HEK293 (cell line): ENCODE data around the gene RNF34.

ENCODE experiments used
- GLIS1 ChIP-seq: fragments of 450-650 bp; formaldehyde crosslinking; IDR thresholded peaks from 2 replicates; pipeline ENCODE4 v1.5.1; 2016; ENCODE audit warnings: missing biosample characterization, missing genetic modification characterization
- KLF7 ChIP-seq: fragments of 450-650 bp; formaldehyde crosslinking; IDR thresholded peaks from 2 replicates; pipeline ENCODE4 v1.5.1; 2016; ENCODE audit warnings: missing biosample characterization, missing genetic modification characterization, borderline replicate concordance
- SP7 ChIP-seq: fragments of 450-650 bp; formaldehyde crosslinking; IDR thresholded peaks from 2 replicates; pipeline ENCODE4 v1.5.1; 2016; ENCODE audit warnings: missing biosample characterization, missing genetic modification characterization
- ZBTB10 ChIP-seq: fragments of 450-650 bp; formaldehyde crosslinking; IDR thresholded peaks from 2 replicates; pipeline ENCODE4 v1.5.1; 2016; ENCODE audit warnings: missing biosample characterization, missing genetic modification characterization
- ZBTB17 ChIP-seq: fragments of 450-650 bp; formaldehyde crosslinking; IDR thresholded peaks from 2 replicates; pipeline ENCODE4 v1.5.1; 2016; ENCODE audit warnings: missing biosample characterization, missing genetic modification characterization
- ZBTB44 ChIP-seq: fragments of 450-650 bp; IDR thresholded peaks from 2 replicates; pipeline ENCODE4 v1.5.1; 2018; ENCODE audit warnings: missing biosample characterization, mild to moderate bottlenecking, missing genetic modification characterization
- ZBTB48 ChIP-seq: fragments of 450-650 bp; formaldehyde crosslinking; IDR thresholded peaks from 2 replicates; pipeline ENCODE4 v1.5.1; 2016; ENCODE audit warnings: missing biosample characterization, missing genetic modification characterization
- ZEB2 ChIP-seq: fragments of 450-650 bp; formaldehyde crosslinking; IDR thresholded peaks from 2 replicates; pipeline ENCODE4 v1.5.1; 2016; ENCODE audit warnings: missing biosample characterization, missing genetic modification characterization
- ZFP3 ChIP-seq: fragments of 450-650 bp; formaldehyde crosslinking; IDR thresholded peaks from 2 replicates; pipeline ENCODE4 v1.5.1; 2016; ENCODE audit warnings: low read depth, missing biosample characterization, missing genetic modification characterization
- ZNF114 ChIP-seq: fragments of 450-650 bp; formaldehyde crosslinking; IDR thresholded peaks from 2 replicates; pipeline ENCODE4 v1.5.0; 2017; ENCODE audit warnings: missing biosample characterization, missing genetic modification characterization
- ZNF138 ChIP-seq: fragments of 450-650 bp; formaldehyde crosslinking; IDR thresholded peaks from 2 replicates; pipeline ENCODE4 v1.5.1; 2016; ENCODE audit warnings: missing biosample characterization, missing genetic modification characterization, borderline replicate concordance
- ZNF146 ChIP-seq: fragments of 450-650 bp; formaldehyde crosslinking; IDR thresholded peaks from 2 replicates; pipeline ENCODE4 v1.5.1; 2016; ENCODE audit warnings: missing biosample characterization, missing genetic modification characterization
- ZNF16 ChIP-seq: fragments of 450-650 bp; formaldehyde crosslinking; IDR thresholded peaks from 2 replicates; pipeline ENCODE4 v1.5.1; 2016; ENCODE audit warnings: low read depth, missing biosample characterization, missing genetic modification characterization
- ZNF335 ChIP-seq: fragments of 450-650 bp; formaldehyde crosslinking; conservative IDR thresholded peaks from 2 replicates; pipeline ENCODE4 v1.5.1; 2016; ENCODE audit warnings: missing biosample characterization, missing genetic modification characterization
- ZNF394 ChIP-seq: fragments of 450-650 bp; formaldehyde crosslinking; IDR thresholded peaks from 2 replicates; pipeline ENCODE4 v1.5.1; 2016; ENCODE audit warnings: missing biosample characterization, missing genetic modification characterization, mild to moderate bottlenecking, moderate library complexity, borderline replicate concordance
- ZNF501 ChIP-seq: fragments of 450-650 bp; formaldehyde crosslinking; IDR thresholded peaks from 2 replicates; pipeline ENCODE4 v1.5.1; 2016; ENCODE audit warnings: missing biosample characterization, missing genetic modification characterization
- ZNF561 ChIP-seq: fragments of 450-650 bp; IDR thresholded peaks from 2 replicates; pipeline ENCODE4 v1.5.1; 2018; ENCODE audit warnings: missing biosample characterization, missing genetic modification characterization, borderline replicate concordance
- ZNF629 ChIP-seq: fragments of 450-650 bp; formaldehyde crosslinking; IDR thresholded peaks from 2 replicates; pipeline ENCODE4 v1.5.1; 2017; ENCODE audit warnings: missing biosample characterization, missing genetic modification characterization
- ZNF639 ChIP-seq: fragments of 450-650 bp; formaldehyde crosslinking; IDR thresholded peaks from 2 replicates; pipeline ENCODE4 v1.5.1; 2016; ENCODE audit warnings: missing biosample characterization, missing genetic modification characterization
- ZNF701 ChIP-seq: fragments of 450-650 bp; formaldehyde crosslinking; IDR thresholded peaks from 2 replicates; pipeline ENCODE4 v1.5.1; 2016; ENCODE audit warnings: missing biosample characterization, missing genetic modification characterization
- ZNF76 ChIP-seq: fragments of 450-650 bp; formaldehyde crosslinking; IDR thresholded peaks from 2 replicates; pipeline ENCODE4; 2016; ENCODE audit warnings: low read depth, missing biosample characterization, missing genetic modification characterization, borderline replicate concordance
- ZNF777 ChIP-seq: fragments of 450-650 bp; formaldehyde crosslinking; IDR thresholded peaks from 2 replicates; pipeline ENCODE4 v1.5.1; 2017; ENCODE audit warnings: missing biosample characterization, missing genetic modification characterization, borderline replicate concordance
- ZSCAN23 ChIP-seq: fragments of 450-650 bp; formaldehyde crosslinking; IDR thresholded peaks from 2 replicates; pipeline ENCODE4 v1.5.1; 2016; ENCODE audit warnings: missing biosample characterization, missing genetic modification characterization
- ZSCAN30 ChIP-seq: fragments of 450-650 bp; IDR thresholded peaks from 2 replicates; pipeline ENCODE4 v1.5.1; 2018; ENCODE audit warnings: missing biosample characterization, mild to moderate bottlenecking, missing genetic modification characterization, moderate library complexity
- TF ChIP-seq, protein P1 (sequence below): fragments of 450-650 bp; formaldehyde crosslinking; conservative IDR thresholded peaks from 2 replicates; pipeline ENCODE4 v1.5.1; 2016; ENCODE audit warnings: low read depth, missing biosample characterization, missing genetic modification characterization
- TF ChIP-seq, protein P2 (sequence below): fragments of 450-650 bp; formaldehyde crosslinking; IDR thresholded peaks from 2 replicates; pipeline ENCODE4 v1.5.1; 2016; ENCODE audit warnings: missing biosample characterization, missing genetic modification characterization

The RNF34 gene

DNA sequence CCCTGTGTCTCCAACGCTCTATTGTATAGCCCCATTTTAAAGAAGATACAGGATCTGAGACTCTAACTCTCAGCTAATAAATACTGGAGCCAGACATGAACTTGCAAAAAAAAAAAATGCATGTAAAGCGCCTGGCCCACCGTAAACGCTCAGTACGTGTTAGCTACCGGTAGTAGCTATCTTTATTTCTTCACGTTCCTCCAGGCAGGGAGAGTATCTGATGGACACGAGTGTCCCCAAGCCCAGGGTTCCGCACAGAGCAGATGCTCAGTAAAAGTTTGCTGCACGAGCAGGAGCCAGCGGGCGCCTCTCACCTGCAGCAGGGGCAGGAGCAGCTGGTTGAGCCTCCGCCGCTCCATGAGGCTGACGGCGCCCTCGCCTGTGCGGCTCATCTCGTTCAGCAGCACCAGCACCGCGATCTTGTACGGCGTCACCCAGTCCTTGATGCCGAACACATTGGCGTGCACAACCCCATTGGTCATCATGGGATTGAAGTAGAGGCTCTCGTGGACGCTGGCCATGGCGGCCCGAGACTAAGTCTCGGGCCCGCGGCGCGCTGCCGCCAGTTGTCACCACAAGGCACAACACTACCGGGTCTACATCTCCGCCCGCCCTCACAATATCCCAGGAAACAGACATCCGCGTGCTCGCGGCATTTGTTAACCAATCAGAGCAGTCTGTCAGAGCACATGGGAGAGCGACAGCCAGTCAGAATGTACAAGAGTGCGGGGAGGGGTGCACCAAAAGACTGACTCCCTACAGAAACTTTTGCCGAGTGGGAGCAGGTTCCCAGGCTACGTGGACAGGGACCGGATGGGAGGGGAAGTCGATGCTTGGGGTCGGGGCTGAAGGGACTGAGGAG, 47.9 kb upstream of the RNF34 start, which contains the start of gene ANAPC5 (continued):
- TF ChIP-seq, protein P1, sequence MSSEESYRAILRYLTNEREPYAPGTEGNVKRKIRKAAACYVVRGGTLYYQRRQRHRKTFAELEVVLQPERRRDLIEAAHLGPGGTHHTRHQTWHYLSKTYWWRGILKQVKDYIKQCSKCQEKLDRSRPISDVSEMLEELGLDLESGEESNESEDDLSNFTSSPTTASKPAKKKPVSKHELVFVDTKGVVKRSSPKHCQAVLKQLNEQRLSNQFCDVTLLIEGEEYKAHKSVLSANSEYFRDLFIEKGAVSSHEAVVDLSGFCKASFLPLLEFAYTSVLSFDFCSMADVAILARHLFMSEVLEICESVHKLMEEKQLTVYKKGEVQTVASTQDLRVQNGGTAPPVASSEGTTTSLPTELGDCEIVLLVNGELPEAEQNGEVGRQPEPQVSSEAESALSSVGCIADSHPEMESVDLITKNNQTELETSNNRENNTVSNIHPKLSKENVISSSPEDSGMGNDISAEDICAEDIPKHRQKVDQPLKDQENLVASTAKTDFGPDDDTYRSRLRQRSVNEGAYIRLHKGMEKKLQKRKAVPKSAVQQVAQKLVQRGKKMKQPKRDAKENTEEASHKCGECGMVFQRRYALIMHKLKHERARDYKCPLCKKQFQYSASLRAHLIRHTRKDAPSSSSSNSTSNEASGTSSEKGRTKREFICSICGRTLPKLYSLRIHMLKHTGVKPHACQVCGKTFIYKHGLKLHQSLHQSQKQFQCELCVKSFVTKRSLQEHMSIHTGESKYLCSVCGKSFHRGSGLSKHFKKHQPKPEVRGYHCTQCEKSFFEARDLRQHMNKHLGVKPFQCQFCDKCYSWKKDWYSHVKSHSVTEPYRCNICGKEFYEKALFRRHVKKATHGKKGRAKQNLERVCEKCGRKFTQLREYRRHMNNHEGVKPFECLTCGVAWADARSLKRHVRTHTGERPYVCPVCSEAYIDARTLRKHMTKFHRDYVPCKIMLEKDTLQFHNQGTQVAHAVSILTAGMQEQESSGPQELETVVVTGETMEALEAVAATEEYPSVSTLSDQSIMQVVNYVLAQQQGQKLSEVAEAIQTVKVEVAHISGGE (tag by site-specific recombination), result peak; percentile 100
- TF ChIP-seq ZSCAN30 (tag by site-specific recombination) (peak; percentile 43), ZNF701 (no peak), ZNF76 (tag by site-specific recombination) (peak; percentile 78), ZBTB48 (peak; percentile 86; the same call in 1 of the 2 replicates), GLIS1 (peak; percentile 75), SP7 (tag by site-specific recombination) (peak; percentile 89), ZNF777 (tag by site-specific recombination) (peak; percentile 83; the same call in 1 of the 2 replicates), ZNF16 (tag by site-specific recombination) (no peak), ZNF335 (tag by site-specific recombination) (peak; percentile 96), ZNF138 (tag by site-specific recombination) (no peak), ZNF501 (tag by site-specific recombination) (peak; percentile 91), ZSCAN23 (tag by site-specific recombination) (peak; percentile 92; the same call in 1 of the 2 replicates), ZNF146 (tag by site-specific recombination) (peak; percentile 31; the same call in 1 of the 2 replicates), ZBTB10 (tag by site-specific recombination) (0 out of 2 replicates have a peak, but pooled peaks have one; percentile 52), ZBTB17 (tag by site-specific recombination) (peak; percentile 86), KLF7 (tag by site-specific recombination) (peak; percentile 83), ZNF561 (tag by site-specific recombination) (peak; percentile 75), ZNF639 (tag by site-specific recombination) (peak; percentile 95), ZNF114 (no peak), ZFP3 (tag by site-specific recombination) (no peak), ZBTB44 (tag by site-specific recombination) (0 out of 2 replicates have a peak, but pooled peaks have one; percentile 39), ZNF394 (tag by site-specific recombination) (peak; percentile 73; the same call in 1 of the 2 replicates), ZEB2 (peak; percentile 61; the same call in 1 of the 2 replicates), ZNF629 (tag by site-specific recombination) (peak; percentile 63)
- TF ChIP-seq, protein P2, sequence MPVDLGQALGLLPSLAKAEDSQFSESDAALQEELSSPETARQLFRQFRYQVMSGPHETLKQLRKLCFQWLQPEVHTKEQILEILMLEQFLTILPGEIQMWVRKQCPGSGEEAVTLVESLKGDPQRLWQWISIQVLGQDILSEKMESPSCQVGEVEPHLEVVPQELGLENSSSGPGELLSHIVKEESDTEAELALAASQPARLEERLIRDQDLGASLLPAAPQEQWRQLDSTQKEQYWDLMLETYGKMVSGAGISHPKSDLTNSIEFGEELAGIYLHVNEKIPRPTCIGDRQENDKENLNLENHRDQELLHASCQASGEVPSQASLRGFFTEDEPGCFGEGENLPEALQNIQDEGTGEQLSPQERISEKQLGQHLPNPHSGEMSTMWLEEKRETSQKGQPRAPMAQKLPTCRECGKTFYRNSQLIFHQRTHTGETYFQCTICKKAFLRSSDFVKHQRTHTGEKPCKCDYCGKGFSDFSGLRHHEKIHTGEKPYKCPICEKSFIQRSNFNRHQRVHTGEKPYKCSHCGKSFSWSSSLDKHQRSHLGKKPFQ, result 0 out of 2 replicates have a peak, but pooled peaks have one; percentile 20
